Endodermal cell (in vitro differentiated cells): ENCODE measurements around the gene CFAP46. TPM values are rescaled to one million over a fixed set of nuclear protein-coding genes. Genes with fewer than 3 reads are reported as not detected.

Experiments used
- DNase-seq: peaks from one replicate; pipeline ENCODE4 v3.0.0-alpha.2; 2017
- H3K27ac ChIP-seq: 2 replicates; pipeline ENCODE4 v1.5.1; 2013; ENCODE audit warnings: mild to moderate bottlenecking, low read depth, low read length, moderate library complexity
- H3K27me3 ChIP-seq: 2 replicates; pipeline ENCODE4 v1.6.1; 2013; ENCODE audit warnings: mild to moderate bottlenecking, low read length, moderate library complexity; ENCODE audit not compliant: insufficient read depth, control insufficient read depth, poor library complexity, severe bottlenecking
- H3K36me3 ChIP-seq: 2 replicates; pipeline ENCODE4 v1.7.0; 2013; ENCODE audit warnings: mild to moderate bottlenecking, low read length, moderate library complexity; ENCODE audit not compliant: control insufficient read depth, insufficient read depth
- H3K4me1 ChIP-seq: one replicate; pipeline ENCODE4 v1.7.0; 2013; ENCODE audit warnings: low read length; ENCODE audit not compliant: control insufficient read depth, insufficient read depth
- H3K4me3 ChIP-seq: 2 replicates; pipeline ENCODE4 v1.5.1; 2013; ENCODE audit warnings: mild to moderate bottlenecking, low read length, moderate library complexity
- H3K9ac ChIP-seq: 2 replicates; pipeline ENCODE4 v1.6.1; 2013; ENCODE audit warnings: mild to moderate bottlenecking, low read length, moderate library complexity; ENCODE audit not compliant: poor library complexity, severe bottlenecking; ENCODE audit errors: extremely low read depth
- H3K9me3 ChIP-seq: 2 replicates; pipeline ENCODE4 v1.6.1; 2013; ENCODE audit warnings: mild to moderate bottlenecking, low read length, moderate library complexity; ENCODE audit not compliant: control insufficient read depth
- H3K27ac Mint-ChIP-seq: 2 replicates; pipeline ENCODE4 v1.8.0; 2020; ENCODE audit warnings: mixed read lengths
- H3K27me3 Mint-ChIP-seq: 2 replicates; pipeline ENCODE4 v1.8.0; 2021; ENCODE audit warnings: mild to moderate bottlenecking, mixed read lengths; ENCODE audit not compliant: insufficient read depth
- H3K36me3 Mint-ChIP-seq: 2 replicates; pipeline ENCODE4 v1.8.0; 2020; ENCODE audit warnings: low read depth, mixed read lengths
- H3K4me1 Mint-ChIP-seq: 2 replicates; pipeline ENCODE4 v1.8.0; 2020; ENCODE audit warnings: mixed read lengths
- H3K4me3 Mint-ChIP-seq: 2 replicates; pipeline ENCODE4 v1.8.0; 2020; ENCODE audit warnings: mild to moderate bottlenecking, moderate library complexity, mixed read lengths
- H3K9me3 Mint-ChIP-seq: 2 replicates; pipeline ENCODE4 v1.8.0; 2020; ENCODE audit warnings: mild to moderate bottlenecking, mixed read lengths
- CTCF ChIP-seq: fragments of 200-600 bp; sonication (generic); conservative IDR thresholded peaks from 2 replicates; pipeline ENCODE4 v1.5.0; 2021; ENCODE audit warnings: antibody characterized with exemption, mild to moderate bottlenecking
- WGBS, 2 experiments: methylation state at CpG; one replicate each; pipeline versions ENCODE4 v1.1.5 to v1.1.7; 2013; ENCODE audit warnings: missing lambda C conversion rate in 2 of 2, mixed read lengths in 1 of 2; ENCODE audit not compliant: insufficient coverage in 1 of 2, insufficient read length in 1 of 2; 5-methylcytosine and 5-hydroxymethylcytosine counted together
- total RNA-seq, 2 donors: library from RNA; stranded (reverse); fragmentation: NEBNext Ultra II Directional in 1 of 2; extraction: Animal tissue kit (Norgen Biotek cat#: 25700) in 1 of 2; gene quantifications; 2 replicates in 1 of 2; 3 replicates in 1 of 2; pipeline ENCODE4 v1.2.1, GENCODE V29; 2021

Gene CFAP46
- total RNA-seq, 2 donors from 2014 or later, result 9.9 to 10.5 TPM

GRCh38 chr10:132790934-132791829, 151.2 kb downstream of the CFAP46 start:
- H3K27me3 ChIP-seq, result peaks cover 56% of the 10 kb centered on the region
- H3K4me3 ChIP-seq, result no peak overlapping the region
- H3K9ac ChIP-seq, result no peak overlapping the region
- no peak for DNase-seq
- no peaks in the 10 kb centered on the region for H3K9me3 Mint-ChIP-seq
- WGBS, 2 experiments, result 80 to 88% methylated on average over 23 to 31 of the region's 31 CpGs
- H3K27me3 Mint-ChIP-seq, result peaks cover 49% of the 10 kb centered on the region
- no peaks in the 10 kb centered on the region for H3K4me1 Mint-ChIP-seq
- no peak overlapping the region for H3K27ac ChIP-seq
- no peaks in the 10 kb centered on the region for H3K9me3 ChIP-seq
- no peaks in the 10 kb centered on the region for H3K36me3 ChIP-seq
- no peak overlapping the region for H3K4me3 Mint-ChIP-seq
- no peak overlapping the region for H3K27ac Mint-ChIP-seq
- H3K4me1 ChIP-seq, result no peaks in the 10 kb centered on the region
- no peak for TF ChIP-seq CTCF
- H3K36me3 Mint-ChIP-seq, result no peaks in the 10 kb centered on the region

GRCh38 chr10:132790470-132790869, 151.9 kb downstream of the CFAP46 start:
- peaks cover 61% of the 10 kb centered on the region for H3K27me3 ChIP-seq

GRCh38 chr10:132789659-132790148, 152.7 kb downstream of the CFAP46 start:
- Histone ChIP-seq H3K27me3 (peaks cover 68% of the 10 kb centered on the region), H3K4me3 (no peak overlapping the region), H3K36me3 (no peaks in the 10 kb centered on the region), H3K9me3 (no peaks in the 10 kb centered on the region), H3K27ac (no peak overlapping the region), H3K9ac (no peak overlapping the region), H3K4me1 (no peaks in the 10 kb centered on the region)
- no peaks in the 10 kb centered on the region for H3K4me1 Mint-ChIP-seq
- no peak for DNase-seq
- WGBS, 2 experiments, result 85 to 86% methylated on average over 8 to 15 of the region's 15 CpGs
- H3K4me3 Mint-ChIP-seq, result no peak overlapping the region
- no peaks in the 10 kb centered on the region for H3K36me3 Mint-ChIP-seq
- TF ChIP-seq CTCF, result no peak
- H3K27ac Mint-ChIP-seq, result no peak overlapping the region
- H3K27me3 Mint-ChIP-seq, result peaks cover 57% of the 10 kb centered on the region
- H3K9me3 Mint-ChIP-seq, result no peaks in the 10 kb centered on the region

More at GRCh38 chr10:132790470-132790869, 151.9 kb downstream of the CFAP46 start:
- 78 to 100% methylated on average over 2 to 7 of the region's 7 CpGs for WGBS, 2 experiments
- Mint-ChIP-seq H3K27ac (no peak overlapping the region), H3K9me3 (no peaks in the 10 kb centered on the region), H3K36me3 (no peaks in the 10 kb centered on the region), H3K27me3 (peaks cover 52% of the 10 kb centered on the region), H3K4me1 (no peaks in the 10 kb centered on the region), H3K4me3 (no peak overlapping the region)
- Histone ChIP-seq H3K27ac (no peak overlapping the region), H3K4me1 (no peaks in the 10 kb centered on the region), H3K9ac (no peak overlapping the region), H3K36me3 (no peaks in the 10 kb centered on the region), H3K4me3 (no peak overlapping the region), H3K9me3 (no peaks in the 10 kb centered on the region)
- DNase-seq, result no peak
- TF ChIP-seq CTCF, result no peak
